ENCODE results near the gene RNU6-1. TPM values are rescaled to one million over a fixed set of nuclear protein-coding genes. Genes with fewer than 3 reads are reported as not detected.

The RNU6-1 gene
- total RNA-seq, 1 donor from 2014 or later, result not detected

GRCh38 chr15:67807141-67807540 lies 32.7 kb downstream of the RNU6-1 start:
- no peak overlapping the region for H3K4me3 ChIP-seq (ENCODE audit: low read depth, low read length)
- TF ChIP-seq, protein P1, sequence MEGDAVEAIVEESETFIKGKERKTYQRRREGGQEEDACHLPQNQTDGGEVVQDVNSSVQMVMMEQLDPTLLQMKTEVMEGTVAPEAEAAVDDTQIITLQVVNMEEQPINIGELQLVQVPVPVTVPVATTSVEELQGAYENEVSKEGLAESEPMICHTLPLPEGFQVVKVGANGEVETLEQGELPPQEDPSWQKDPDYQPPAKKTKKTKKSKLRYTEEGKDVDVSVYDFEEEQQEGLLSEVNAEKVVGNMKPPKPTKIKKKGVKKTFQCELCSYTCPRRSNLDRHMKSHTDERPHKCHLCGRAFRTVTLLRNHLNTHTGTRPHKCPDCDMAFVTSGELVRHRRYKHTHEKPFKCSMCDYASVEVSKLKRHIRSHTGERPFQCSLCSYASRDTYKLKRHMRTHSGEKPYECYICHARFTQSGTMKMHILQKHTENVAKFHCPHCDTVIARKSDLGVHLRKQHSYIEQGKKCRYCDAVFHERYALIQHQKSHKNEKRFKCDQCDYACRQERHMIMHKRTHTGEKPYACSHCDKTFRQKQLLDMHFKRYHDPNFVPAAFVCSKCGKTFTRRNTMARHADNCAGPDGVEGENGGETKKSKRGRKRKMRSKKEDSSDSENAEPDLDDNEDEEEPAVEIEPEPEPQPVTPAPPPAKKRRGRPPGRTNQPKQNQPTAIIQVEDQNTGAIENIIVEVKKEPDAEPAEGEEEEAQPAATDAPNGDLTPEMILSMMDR (conservative IDR thresholded peaks at IDR 0.05; ENCODE audit: low read depth, low read length), result no peak
- no peak for DNase-seq (ENCODE audit: low read depth)

DNA sequence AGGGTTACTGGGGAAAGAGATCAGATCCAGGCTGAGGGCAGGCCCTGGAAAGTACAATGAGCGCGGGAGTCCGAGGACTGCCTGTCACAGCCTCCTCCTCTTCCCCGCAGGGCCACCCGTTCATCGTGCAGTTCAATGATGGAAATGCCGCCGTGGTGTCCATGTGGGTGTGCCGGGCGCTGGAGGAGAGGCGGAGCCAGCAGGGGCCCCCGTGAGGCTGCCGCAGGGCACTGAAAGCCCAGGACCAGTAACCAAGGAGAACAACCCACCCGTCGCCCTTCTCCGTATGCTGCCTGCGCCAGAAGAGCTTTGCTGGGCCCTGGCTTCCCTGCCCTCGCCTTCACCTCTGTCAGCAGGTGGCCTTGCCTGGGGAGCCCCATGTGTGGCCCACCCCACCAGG lies 33.3 kb downstream of the RNU6-1 start:
- H3K4me3 ChIP-seq (ENCODE audit: low read depth, low read length), result no peak overlapping the region
- no peak for DNase-seq (ENCODE audit: low read depth)
- TF ChIP-seq, protein P1 (conservative IDR thresholded peaks at IDR 0.05; ENCODE audit: low read depth, low read length), result no peak

DNA sequence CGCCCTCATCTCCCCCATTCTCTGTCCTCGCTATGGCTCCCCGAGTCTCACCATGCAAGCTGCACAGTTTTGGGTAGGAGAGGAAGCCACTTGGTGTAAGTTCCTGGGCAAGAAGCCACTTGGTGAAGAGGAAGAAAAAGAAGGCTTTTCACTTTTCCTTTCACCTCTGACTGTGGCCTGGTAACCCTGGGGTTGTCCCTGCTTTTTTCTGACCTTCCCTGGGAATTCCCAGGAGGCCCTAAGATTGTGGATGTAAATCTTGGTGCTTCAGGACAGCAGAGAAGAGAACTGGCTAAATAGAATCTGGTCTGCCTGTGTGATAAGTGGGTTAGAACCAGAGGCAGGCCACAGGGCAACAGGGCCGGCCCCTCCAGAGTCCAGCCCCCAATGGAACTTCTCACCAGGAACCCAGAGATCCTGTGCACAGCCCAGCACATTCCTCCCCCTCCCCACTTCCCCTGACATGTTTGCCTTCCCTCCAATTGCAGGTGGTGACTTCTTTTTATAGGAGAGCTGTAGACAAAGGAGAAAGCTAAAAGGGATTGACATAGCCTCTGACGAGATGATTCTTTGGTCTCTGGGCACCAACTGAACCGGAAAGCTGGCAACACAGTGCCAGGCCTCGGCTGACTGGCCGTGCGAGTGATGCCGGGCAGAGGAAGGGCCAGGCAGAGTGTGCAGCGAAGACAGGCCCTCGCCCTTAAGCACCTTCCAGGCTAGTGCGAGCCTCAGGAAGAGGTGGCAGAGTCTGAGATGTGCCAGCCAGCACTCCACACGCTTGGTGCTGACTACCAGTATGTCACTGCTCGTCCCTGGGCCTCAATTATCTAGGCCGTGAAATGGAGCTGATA lies 34.0 kb downstream of the RNU6-1 start:
- DNase-seq (ENCODE audit: low read depth), result peak; percentile 20
- H3K4me3 ChIP-seq (ENCODE audit: low read depth, low read length), result no peak overlapping the region
- TF ChIP-seq, protein P1 (conservative IDR thresholded peaks at IDR 0.05; ENCODE audit: low read depth, low read length), result no peak

- no peak for DNase-seq (ENCODE audit: low read depth)
- TF ChIP-seq, protein P1 (conservative IDR thresholded peaks at IDR 0.05; ENCODE audit: low read depth, low read length), result no peak
- no peak overlapping the region for H3K4me3 ChIP-seq (ENCODE audit: low read depth, low read length)
Observed at GRCh38 chr15:67805008-67805665, 34.7 kb downstream of the RNU6-1 start.

DNA sequence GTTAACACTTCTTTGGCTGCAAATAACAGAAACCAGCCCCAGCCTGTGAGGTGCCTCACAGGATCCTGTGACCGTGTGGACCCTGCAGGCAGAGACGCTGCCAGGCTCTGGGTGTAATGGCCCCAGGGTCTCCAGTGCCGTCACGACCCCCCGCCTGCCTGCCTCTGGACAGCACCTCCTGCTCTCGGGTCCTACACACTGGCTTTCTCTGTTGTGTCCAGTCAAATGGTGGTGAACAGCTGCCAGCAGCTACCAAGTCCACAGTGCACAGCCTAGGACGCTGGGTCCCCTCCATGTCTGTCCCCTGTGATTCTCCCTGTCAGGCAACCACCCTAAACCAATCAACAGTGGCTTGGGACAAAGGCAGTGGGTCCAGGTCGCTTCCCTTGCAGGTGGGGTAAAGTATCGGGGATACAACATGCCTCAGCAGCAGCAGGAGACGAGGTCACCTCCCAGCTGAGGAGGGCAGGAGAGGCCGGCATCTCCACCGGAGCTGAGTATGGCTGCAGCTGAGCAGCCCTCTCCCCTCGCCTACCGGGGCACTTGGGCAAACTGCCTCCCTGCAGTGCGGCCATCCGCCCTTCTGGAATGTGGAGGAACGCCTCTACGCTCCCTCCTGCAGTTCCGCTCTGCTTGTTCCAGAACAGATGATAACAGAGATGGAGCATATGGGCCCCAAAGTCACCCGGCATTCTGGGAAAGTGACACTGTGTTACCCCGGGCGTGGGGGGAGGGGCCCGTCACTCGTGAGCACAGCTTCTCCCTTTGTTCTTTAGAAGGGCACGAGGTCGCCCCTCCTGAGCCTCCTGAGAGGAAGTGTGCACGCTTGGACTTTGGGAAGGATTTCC lies 35.6 kb downstream of the RNU6-1 start:
- TF ChIP-seq, protein P1 (conservative IDR thresholded peaks at IDR 0.05; ENCODE audit: low read depth, low read length), result no peak
- DNase-seq (ENCODE audit: low read depth), result no peak
- H3K4me3 ChIP-seq (ENCODE audit: low read depth, low read length), result no peak overlapping the region

GRCh38 chr15:67803299-67803698 lies 36.5 kb downstream of the RNU6-1 start:
- DNase-seq (ENCODE audit: low read depth), result no peak
- no peak overlapping the region for H3K4me3 ChIP-seq (ENCODE audit: low read depth, low read length)
- TF ChIP-seq, protein P1 (conservative IDR thresholded peaks at IDR 0.05; ENCODE audit: low read depth, low read length), result no peak
